Measurements from ENCODE around the gene TSHZ1. TPM values are rescaled to one million over a fixed set of nuclear protein-coding genes. Genes with fewer than 3 reads are reported as not detected.

Gene TSHZ1
- total RNA-seq, 4 donors from 2014 or later = 17.9 to 41.7 (median 32.2) TPM

GRCh38 chr18:75238100-75238499, 27.5 kb downstream of the TSHZ1 start:
- no peak for TF ChIP-seq POLR2A (IDR thresholded peaks at IDR 0.05; ENCODE audit: low read depth)
- no peak for TF ChIP-seq EP300 (IDR thresholded peaks at IDR 0.05)
- no peak for TF ChIP-seq POLR2AphosphoS5 (IDR thresholded peaks at IDR 0.05)
- TF ChIP-seq CTCF (IDR thresholded peaks at IDR 0.05) = no peak
- Histone ChIP-seq H3K27me3 (no peaks in the 10 kb centered on the region), H3K4me3 (no peak overlapping the region), H3K27ac (replicated peaks in 1 of 4) (no peak overlapping the region), H3K9me3 (no peaks in the 10 kb centered on the region), H3K36me3 (peaks cover 0 to 6% (median 3%) of the 10 kb centered on the region in 4 donors), H3K4me1 (peaks cover 0 to 34% (median 10%) of the 10 kb centered on the region in 4 donors)
- no peak for DNase-seq (ENCODE audit: extremely low spot score)
- intact Hi-C loops (cut with DNase I) = no loop called here
- WGBS = 90% methylated on average over 10 of the region's 13 CpGs

GRCh38 chr18:75238786-75239185, 28.2 kb downstream of the TSHZ1 start:
- H3K4me3 ChIP-seq = no peak overlapping the region
- intact Hi-C loops (cut with DNase I) = no loop called here
- no peaks in the 10 kb centered on the region for H3K9me3 ChIP-seq
- H3K27me3 ChIP-seq = no peaks in the 10 kb centered on the region
- H3K4me1 ChIP-seq = peaks cover 0 to 29% (median 7%) of the 10 kb centered on the region in 4 donors
- TF ChIP-seq POLR2A (IDR thresholded peaks at IDR 0.05; ENCODE audit: low read depth) = no peak
- TF ChIP-seq POLR2AphosphoS5 (IDR thresholded peaks at IDR 0.05) = no peak
- no peak for TF ChIP-seq EP300 (IDR thresholded peaks at IDR 0.05)
- no peak for TF ChIP-seq CTCF (IDR thresholded peaks at IDR 0.05)
- 68% methylated on average over 2 of the region's 10 CpGs for WGBS
- no peak for DNase-seq (ENCODE audit: extremely low spot score)
- no peak overlapping the region for H3K27ac ChIP-seq (replicated peaks in 1 of 4)
- peaks cover 0 to 6% (median 3%) of the 10 kb centered on the region in 4 donors for H3K36me3 ChIP-seq

GRCh38 chr18:75240433-75240832, 29.8 kb downstream of the TSHZ1 start:
- TF ChIP-seq CTCF (IDR thresholded peaks at IDR 0.05) = no peak
- no peak for TF ChIP-seq POLR2A (IDR thresholded peaks at IDR 0.05; ENCODE audit: low read depth)
- TF ChIP-seq EP300 (IDR thresholded peaks at IDR 0.05) = no peak
- TF ChIP-seq POLR2AphosphoS5 (IDR thresholded peaks at IDR 0.05) = no peak
- Histone ChIP-seq H3K27me3 (no peaks in the 10 kb centered on the region), H3K4me1 (peaks cover 0 to 36% (median 20%) of the 10 kb centered on the region in 4 donors), H3K27ac (replicated peaks in 1 of 4) (no peak overlapping the region), H3K36me3 (peaks cover 0 to 6% (median under 1%) of the 10 kb centered on the region in 4 donors), H3K4me3 (no peak overlapping the region), H3K9me3 (no peaks in the 10 kb centered on the region)
- DNase-seq (ENCODE audit: extremely low spot score) = no peak
- intact Hi-C loops (cut with DNase I) = no loop called here
- WGBS = 95% methylated on average over 10 of the region's 10 CpGs

- intact Hi-C loops (cut with DNase I) = no loop called here
- H3K4me1 ChIP-seq = peaks cover 7 to 44% (median 31%) of the 10 kb centered on the region in 4 donors
- H3K4me3 ChIP-seq = no peak overlapping the region
- TF ChIP-seq POLR2AphosphoS5 (IDR thresholded peaks at IDR 0.05) (no peak), POLR2A (IDR thresholded peaks at IDR 0.05; ENCODE audit: low read depth) (no peak), CTCF (IDR thresholded peaks at IDR 0.05) (no peak), EP300 (IDR thresholded peaks at IDR 0.05) (no peak)
- DNase-seq (ENCODE audit: extremely low spot score) = no peak
- H3K27ac ChIP-seq (replicated peaks in 1 of 4) = no peak overlapping the region
- H3K27me3 ChIP-seq = no peaks in the 10 kb centered on the region
- H3K9me3 ChIP-seq = no peaks in the 10 kb centered on the region
- WGBS = 95% methylated on average over 1 of the region's 1 CpG
- no peaks in the 10 kb centered on the region for H3K36me3 ChIP-seq
These were observed 31.1 kb downstream of the TSHZ1 start for GRCh38 chr18:75241705-75242104.
